ENCODE results near the gene SFXN3.

Gene SFXN3

GRCh38 chr10:101011517-101012423 is 19.3 kb upstream of the SFXN3 start:
- no peak overlapping the region for H3K27ac ChIP-seq (ENCODE audit: low read depth, low read length)
- no peaks in the 10 kb centered on the region for H3K9me3 ChIP-seq (ENCODE audit: low read length)
- H3K9ac ChIP-seq (ENCODE audit: low read length), result no peak overlapping the region
- peaks cover 0 to 12% of the 10 kb centered on the region in 2 donors for H3K27me3 ChIP-seq (ENCODE audit: control insufficient read depth in 1 of 2, insufficient read depth in 2 of 2, low read length in 2 of 2)
- peaks cover 30% of the 10 kb centered on the region for H3K4me1 ChIP-seq (ENCODE audit: insufficient read depth, low read length)
- H3K4me3 ChIP-seq (ENCODE audit: low read depth in 1 of 2, low read length in 2 of 2), result no peak overlapping the region
- no peaks in the 10 kb centered on the region for H3K36me3 ChIP-seq (ENCODE audit: insufficient read depth, low read length)

GRCh38 chr10:101012525-101013364 is 18.3 kb upstream of the SFXN3 start:
- no peak overlapping the region for H3K9ac ChIP-seq (ENCODE audit: low read length)
- H3K36me3 ChIP-seq (ENCODE audit: insufficient read depth, low read length), result no peaks in the 10 kb centered on the region
- no peaks in the 10 kb centered on the region for H3K9me3 ChIP-seq (ENCODE audit: low read length)
- H3K4me3 ChIP-seq (ENCODE audit: low read depth in 1 of 2, low read length in 2 of 2), result no peak overlapping the region
- peak overlapping the region; percentile 31 for H3K27ac ChIP-seq (ENCODE audit: low read depth, low read length)
- H3K27me3 ChIP-seq (ENCODE audit: control insufficient read depth in 1 of 2, insufficient read depth in 2 of 2, low read length in 2 of 2), result peaks cover 0 to 12% of the 10 kb centered on the region in 2 donors
- H3K4me1 ChIP-seq (ENCODE audit: insufficient read depth, low read length), result peaks cover 27% of the 10 kb centered on the region

- H3K9me3 ChIP-seq (ENCODE audit: low read length), result no peaks in the 10 kb centered on the region
- H3K27ac ChIP-seq (ENCODE audit: low read depth, low read length), result peak overlapping the region; percentile 27
- no peak overlapping the region for H3K9ac ChIP-seq (ENCODE audit: low read length)
- no peak overlapping the region for H3K4me3 ChIP-seq (ENCODE audit: low read depth in 1 of 2, low read length in 2 of 2)
- no peaks in the 10 kb centered on the region for H3K36me3 ChIP-seq (ENCODE audit: insufficient read depth, low read length)
- H3K4me1 ChIP-seq (ENCODE audit: insufficient read depth, low read length), result peaks cover 20% of the 10 kb centered on the region
- H3K27me3 ChIP-seq (ENCODE audit: control insufficient read depth in 1 of 2, insufficient read depth in 2 of 2, low read length in 2 of 2), result peaks cover 0 to 13% of the 10 kb centered on the region in 2 donors
These were observed 17.6 kb upstream of the SFXN3 start for GRCh38 chr10:101013365-101013825.

GRCh38 chr10:101014230-101014884 is 16.7 kb upstream of the SFXN3 start:
- Histone ChIP-seq H3K4me3 (ENCODE audit: low read depth in 1 of 2, low read length in 2 of 2) (no peak overlapping the region), H3K9me3 (ENCODE audit: low read length) (no peaks in the 10 kb centered on the region), H3K27ac (ENCODE audit: low read depth, low read length) (no peak overlapping the region), H3K36me3 (ENCODE audit: insufficient read depth, low read length) (no peaks in the 10 kb centered on the region), H3K9ac (ENCODE audit: low read length) (no peak overlapping the region), H3K27me3 (ENCODE audit: control insufficient read depth in 1 of 2, insufficient read depth in 2 of 2, low read length in 2 of 2) (peaks cover 0 to 21% of the 10 kb centered on the region in 2 donors), H3K4me1 (ENCODE audit: insufficient read depth, low read length) (peaks cover 19% of the 10 kb centered on the region)

- Histone ChIP-seq H3K27me3 (ENCODE audit: control insufficient read depth in 1 of 2, insufficient read depth in 2 of 2, low read length in 2 of 2) (peaks cover 0 to 21% of the 10 kb centered on the region in 2 donors), H3K27ac (ENCODE audit: low read depth, low read length) (no peak overlapping the region), H3K9ac (ENCODE audit: low read length) (no peak overlapping the region), H3K4me3 (ENCODE audit: low read depth in 1 of 2, low read length in 2 of 2) (no peak overlapping the region), H3K9me3 (ENCODE audit: low read length) (no peaks in the 10 kb centered on the region), H3K4me1 (ENCODE audit: insufficient read depth, low read length) (peaks cover 19% of the 10 kb centered on the region), H3K36me3 (ENCODE audit: insufficient read depth, low read length) (no peaks in the 10 kb centered on the region)
These were observed 16.0 kb upstream of the SFXN3 start for GRCh38 chr10:101014966-101015581.

- Histone ChIP-seq H3K36me3 (ENCODE audit: insufficient read depth, low read length) (no peaks in the 10 kb centered on the region), H3K9ac (ENCODE audit: low read length) (no peak overlapping the region), H3K4me1 (ENCODE audit: insufficient read depth, low read length) (peaks cover 19% of the 10 kb centered on the region), H3K27me3 (ENCODE audit: control insufficient read depth in 1 of 2, insufficient read depth in 2 of 2, low read length in 2 of 2) (peaks cover 0 to 21% of the 10 kb centered on the region in 2 donors), H3K9me3 (ENCODE audit: low read length) (no peaks in the 10 kb centered on the region), H3K27ac (ENCODE audit: low read depth, low read length) (no peak overlapping the region), H3K4me3 (ENCODE audit: low read depth in 1 of 2, low read length in 2 of 2) (no peak overlapping the region)
These were observed 15.5 kb upstream of the SFXN3 start for GRCh38 chr10:101015582-101015973.

- H3K27ac ChIP-seq (ENCODE audit: low read depth, low read length), result no peak overlapping the region
These were observed 14.2 kb upstream of the SFXN3 start for GRCh38 chr10:101016814-101017213.

GRCh38 chr10:101018118-101018599 is 12.9 kb upstream of the SFXN3 start:
- Histone ChIP-seq H3K27ac (ENCODE audit: low read depth, low read length) (no peak overlapping the region), H3K36me3 (ENCODE audit: insufficient read depth, low read length) (no peaks in the 10 kb centered on the region), H3K9me3 (ENCODE audit: low read length) (no peaks in the 10 kb centered on the region), H3K4me1 (ENCODE audit: insufficient read depth, low read length) (peaks cover 8% of the 10 kb centered on the region), H3K9ac (ENCODE audit: low read length) (no peak overlapping the region), H3K4me3 (ENCODE audit: low read depth in 1 of 2, low read length in 2 of 2) (no peak overlapping the region), H3K27me3 (ENCODE audit: control insufficient read depth in 1 of 2, insufficient read depth in 2 of 2, low read length in 2 of 2) (peaks cover 0 to 26% of the 10 kb centered on the region in 2 donors)

More at GRCh38 chr10:101016814-101017213, 14.2 kb upstream of the SFXN3 start:
- Histone ChIP-seq H3K36me3 (ENCODE audit: insufficient read depth, low read length) (no peaks in the 10 kb centered on the region), H3K9ac (ENCODE audit: low read length) (no peak overlapping the region), H3K4me1 (ENCODE audit: insufficient read depth, low read length) (peaks cover 19% of the 10 kb centered on the region), H3K9me3 (ENCODE audit: low read length) (no peaks in the 10 kb centered on the region), H3K27me3 (ENCODE audit: control insufficient read depth in 1 of 2, insufficient read depth in 2 of 2, low read length in 2 of 2) (peaks cover 0 to 25% of the 10 kb centered on the region in 2 donors), H3K4me3 (ENCODE audit: low read depth in 1 of 2, low read length in 2 of 2) (no peak overlapping the region)

GRCh38 chr10:101018600-101019439 is 12.2 kb upstream of the SFXN3 start:
- H3K9ac ChIP-seq (ENCODE audit: low read length), result no peak overlapping the region
- peaks cover 4% of the 10 kb centered on the region for H3K4me1 ChIP-seq (ENCODE audit: insufficient read depth, low read length)
- H3K27me3 ChIP-seq (ENCODE audit: control insufficient read depth in 1 of 2, insufficient read depth in 2 of 2, low read length in 2 of 2), result peaks cover 0 to 26% of the 10 kb centered on the region in 2 donors
- no peaks in the 10 kb centered on the region for H3K36me3 ChIP-seq (ENCODE audit: insufficient read depth, low read length)
- H3K9me3 ChIP-seq (ENCODE audit: low read length), result no peaks in the 10 kb centered on the region
- H3K27ac ChIP-seq (ENCODE audit: low read depth, low read length), result no peak overlapping the region
- H3K4me3 ChIP-seq (ENCODE audit: low read depth in 1 of 2, low read length in 2 of 2), result no peak overlapping the region

GRCh38 chr10:101019440-101019703 is 11.7 kb upstream of the SFXN3 start:
- H3K27ac ChIP-seq (ENCODE audit: low read depth, low read length), result no peak overlapping the region
- H3K4me1 ChIP-seq (ENCODE audit: insufficient read depth, low read length), result no peaks in the 10 kb centered on the region
- H3K27me3 ChIP-seq (ENCODE audit: control insufficient read depth in 1 of 2, insufficient read depth in 2 of 2, low read length in 2 of 2), result peaks cover 0 to 26% of the 10 kb centered on the region in 2 donors
- no peak overlapping the region for H3K4me3 ChIP-seq (ENCODE audit: low read depth in 1 of 2, low read length in 2 of 2)
- no peaks in the 10 kb centered on the region for H3K9me3 ChIP-seq (ENCODE audit: low read length)
- H3K9ac ChIP-seq (ENCODE audit: low read length), result no peak overlapping the region
- H3K36me3 ChIP-seq (ENCODE audit: insufficient read depth, low read length), result no peaks in the 10 kb centered on the region
